GM19351 (cell line): Measurements from ENCODE around the gene PELI3.

ENCODE experiments used
- ATAC-seq: cut with Tn5 transposase; IDR thresholded peaks from one replicate; pipeline ENCODE4 v1.9.1; 2021; ENCODE audit warnings: mild to moderate bottlenecking, moderate library complexity; ENCODE audit not compliant: unreplicated experiment

Gene PELI3

DNA sequence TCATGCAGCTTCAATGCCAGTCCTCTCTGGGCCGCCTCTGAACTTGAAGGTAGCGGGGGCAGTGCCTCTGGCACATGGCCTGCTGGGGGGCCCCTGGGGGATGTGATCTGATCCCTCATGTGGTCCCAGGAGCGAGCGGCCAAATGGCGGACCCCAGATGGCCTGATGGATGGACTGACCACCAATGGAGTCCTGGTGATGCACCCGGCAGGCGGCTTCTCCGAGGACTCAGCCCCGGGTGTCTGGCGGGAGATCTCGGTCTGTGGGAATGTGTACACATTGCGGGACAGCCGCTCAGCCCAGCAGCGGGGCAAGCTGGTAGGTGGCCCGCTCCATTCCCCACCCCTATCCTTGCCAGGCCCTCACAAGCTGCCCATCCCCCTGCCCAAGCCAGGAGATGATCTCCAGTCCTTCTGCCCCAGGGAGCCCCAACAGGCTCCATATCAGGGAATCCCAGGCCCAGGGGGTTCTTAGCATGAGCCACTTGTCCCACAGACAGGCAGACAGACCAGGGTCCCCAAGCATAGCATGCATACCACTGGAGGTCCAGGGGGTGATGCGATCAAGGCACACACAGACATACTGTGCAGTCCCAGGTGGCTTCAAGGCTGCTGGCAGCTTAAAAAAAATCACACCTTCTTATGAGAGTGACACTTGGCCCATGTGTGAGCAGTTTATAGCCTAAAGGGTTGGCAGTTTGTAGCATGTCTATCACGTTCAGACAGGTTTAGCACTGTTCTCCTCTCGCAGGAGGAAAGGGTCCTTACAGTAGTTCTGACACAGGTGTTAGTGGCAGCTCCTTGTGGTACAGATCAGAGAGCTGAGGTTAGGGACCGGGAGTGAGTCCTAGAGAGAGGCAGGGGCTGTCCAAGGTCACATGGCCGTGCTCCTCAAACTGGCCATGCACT lies 7.2 kb downstream of the PELI3 start:
- ATAC-seq: no peak

DNA sequence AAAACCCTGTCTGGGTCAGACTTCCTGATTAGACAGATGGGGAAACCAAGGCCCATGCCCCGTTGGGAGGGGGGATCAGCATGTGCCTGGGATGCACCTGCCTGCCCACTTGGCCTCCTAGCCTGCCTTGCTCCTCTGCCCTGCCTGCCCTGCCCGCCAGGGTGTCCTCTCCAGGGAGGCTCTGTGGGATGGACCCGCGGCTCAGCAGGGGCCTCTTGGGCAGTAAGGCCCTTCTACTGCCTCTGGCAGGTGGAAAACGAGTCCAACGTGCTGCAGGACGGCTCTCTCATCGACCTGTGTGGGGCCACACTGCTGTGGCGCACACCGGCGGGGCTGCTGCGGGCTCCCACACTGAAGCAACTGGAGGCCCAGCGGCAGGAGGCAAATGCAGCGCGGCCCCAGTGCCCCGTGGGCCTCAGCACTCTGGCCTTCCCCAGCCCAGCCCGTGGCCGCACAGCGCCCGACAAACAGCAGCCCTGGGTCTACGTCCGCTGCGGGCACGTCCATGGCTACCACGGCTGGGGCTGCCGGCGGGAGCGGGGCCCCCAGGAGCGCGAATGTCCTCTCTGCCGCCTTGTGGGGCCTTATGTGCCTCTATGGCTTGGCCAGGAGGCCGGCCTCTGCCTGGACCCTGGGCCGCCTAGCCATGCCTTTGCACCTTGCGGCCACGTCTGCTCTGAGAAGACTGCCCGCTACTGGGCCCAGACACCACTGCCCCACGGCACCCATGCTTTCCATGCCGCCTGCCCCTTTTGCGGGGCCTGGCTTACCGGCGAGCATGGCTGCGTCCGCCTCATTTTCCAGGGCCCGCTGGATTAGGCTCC lies 8.9 kb downstream of the PELI3 start:
- ATAC-seq: no peak

DNA sequence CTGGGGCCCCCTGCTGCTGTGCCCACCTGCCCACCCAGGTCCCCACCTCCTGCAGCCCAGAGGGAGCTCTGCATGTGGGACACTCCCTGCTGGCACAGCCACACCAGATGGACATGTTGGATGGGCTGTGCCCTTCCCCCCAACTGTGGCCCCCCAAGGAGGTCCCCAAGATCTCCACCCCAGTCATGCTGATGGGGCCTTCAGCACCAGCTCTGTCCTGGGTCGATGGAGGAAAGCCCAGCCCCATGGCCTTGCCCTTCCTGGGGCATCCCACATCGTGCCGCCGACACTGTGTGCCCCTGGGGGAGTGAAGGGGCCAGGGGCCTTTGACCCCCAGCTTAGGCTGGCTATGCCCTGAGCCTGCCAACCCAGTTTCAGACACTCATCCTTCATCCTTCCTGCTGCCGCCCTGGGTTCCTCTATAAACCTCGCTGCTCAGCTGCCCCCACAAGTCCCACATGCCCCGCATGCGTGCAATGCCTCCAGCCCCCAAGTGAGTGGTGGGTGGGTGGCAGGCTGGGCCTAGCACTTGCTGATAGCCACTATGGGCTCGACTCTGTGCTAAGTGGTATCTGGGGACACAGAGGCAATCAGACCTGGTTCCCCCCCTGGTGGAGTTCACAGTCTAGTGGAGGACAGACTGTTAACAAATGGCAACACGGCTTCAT lies 9.6 kb downstream of the PELI3 start:
- no peak for ATAC-seq

DNA sequence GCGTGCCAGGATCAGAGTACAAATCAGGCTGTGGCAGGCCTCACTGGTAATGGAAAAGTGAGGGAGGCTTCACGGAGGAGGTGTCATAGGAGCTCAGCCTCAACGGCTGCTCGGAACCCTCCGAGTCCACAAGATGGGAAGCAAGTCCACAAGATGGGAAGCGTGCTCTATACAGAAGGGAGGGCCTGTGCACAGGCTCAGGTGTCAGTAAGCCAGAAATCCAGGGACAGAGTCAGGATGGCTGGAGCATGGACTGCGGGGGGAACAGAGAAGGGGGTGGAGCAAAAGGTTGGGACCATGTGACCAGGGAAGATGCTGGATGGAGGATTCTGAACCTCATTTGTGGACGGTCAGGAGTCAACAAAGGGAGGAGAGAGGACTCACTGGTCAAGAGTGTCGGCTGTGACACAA lies 10.1 kb downstream of the PELI3 start:
- ATAC-seq: no peak

DNA sequence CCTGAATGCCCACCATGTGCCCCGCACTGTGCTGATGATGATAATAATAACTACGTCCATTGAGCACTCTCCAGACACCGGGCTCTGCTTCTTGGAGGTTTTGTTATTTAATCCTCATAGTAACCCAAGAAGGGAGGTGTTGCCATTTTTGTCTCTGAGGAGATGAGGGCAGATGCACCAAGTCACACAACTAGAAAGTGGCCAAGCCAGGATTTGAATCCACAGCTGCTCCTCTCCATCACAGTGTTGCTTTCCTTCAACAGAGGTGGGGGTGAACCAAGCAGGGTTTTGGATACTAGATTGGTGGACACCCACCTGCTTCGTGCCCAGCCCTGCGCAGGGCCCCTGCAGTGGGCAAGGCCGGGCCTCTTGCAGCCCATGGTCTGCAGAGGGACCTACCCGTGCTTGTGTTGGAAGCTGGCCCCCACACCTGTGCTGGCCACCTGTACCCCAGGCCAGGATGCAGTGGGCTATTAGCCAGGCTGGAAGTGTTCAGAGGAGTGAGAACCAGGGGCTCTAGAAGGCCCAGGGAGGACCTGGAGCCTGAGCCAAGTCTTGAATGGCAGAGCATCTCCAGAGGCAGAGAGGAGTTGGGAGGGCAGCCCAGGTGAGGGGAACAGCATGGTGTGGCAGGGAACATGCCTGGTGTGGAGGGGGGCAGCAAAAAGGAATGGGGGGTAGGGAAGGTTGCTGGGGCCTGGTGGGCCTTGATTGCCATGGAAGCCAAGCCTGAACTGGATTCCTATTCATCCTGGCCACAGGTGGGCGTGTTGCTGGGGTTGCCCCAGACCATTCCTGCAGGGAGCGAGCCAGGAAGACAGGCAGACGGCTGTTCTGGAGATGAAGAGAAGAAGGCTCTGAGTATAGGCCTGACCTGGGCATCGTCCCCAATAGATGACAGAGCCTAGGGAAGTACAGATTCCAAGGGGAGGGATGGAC lies 10.8 kb downstream of the PELI3 start:
- ATAC-seq: no peak

- no peak for ATAC-seq
Observed at GRCh38 chr11:66478729-66479393, 12.2 kb downstream of the PELI3 start.

GRCh38 chr11:66479394-66480116 lies 12.8 kb downstream of the PELI3 start:
- ATAC-seq: no peak

GRCh38 chr11:66480117-66480938 lies 13.6 kb downstream of the PELI3 start, which contains the start of gene DPP3:
Gene DPP3 (plus strand): TSS chr11:66480434. CDS start chr11:66482201, 1,767 bp downstream.
- peak; percentile 93 for ATAC-seq

DNA sequence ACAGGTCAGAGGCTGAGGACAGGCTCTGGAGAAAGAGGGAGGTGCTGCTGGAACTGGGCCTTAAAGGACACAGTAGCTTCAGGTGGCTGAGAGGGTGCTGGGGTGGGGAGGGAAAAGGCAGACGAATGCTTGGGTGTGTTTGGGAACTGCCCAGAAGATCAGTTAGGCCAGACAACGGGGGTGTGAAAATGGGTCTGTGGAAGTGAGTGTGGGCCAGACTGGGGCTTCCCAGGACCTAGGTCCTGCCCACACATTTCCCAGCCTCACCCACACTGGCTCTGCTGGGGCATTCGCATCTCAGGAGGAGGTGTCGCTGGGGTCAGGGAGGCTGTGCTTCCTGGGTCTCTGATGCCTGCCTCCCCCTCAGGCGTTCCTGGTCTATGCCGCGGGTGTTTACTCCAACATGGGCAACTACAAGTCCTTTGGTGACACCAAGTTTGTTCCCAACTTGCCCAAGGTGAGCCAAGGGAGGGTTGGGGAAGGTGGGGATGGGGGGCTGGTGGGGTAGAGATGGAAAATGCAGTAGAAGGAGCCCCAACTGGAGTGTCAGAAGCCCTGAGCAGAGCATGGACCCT lies 18.2 kb downstream of the PELI3 start:
- no peak for ATAC-seq

GRCh38 chr11:66488957-66489356 lies 22.3 kb downstream of the PELI3 start:
- no peak for ATAC-seq

GRCh38 chr11:66489636-66490035 lies 22.9 kb downstream of the PELI3 start:
- ATAC-seq: no peak

- no peak for ATAC-seq
Observed at GRCh38 chr11:66491315-66491935, 24.7 kb downstream of the PELI3 start.

DNA sequence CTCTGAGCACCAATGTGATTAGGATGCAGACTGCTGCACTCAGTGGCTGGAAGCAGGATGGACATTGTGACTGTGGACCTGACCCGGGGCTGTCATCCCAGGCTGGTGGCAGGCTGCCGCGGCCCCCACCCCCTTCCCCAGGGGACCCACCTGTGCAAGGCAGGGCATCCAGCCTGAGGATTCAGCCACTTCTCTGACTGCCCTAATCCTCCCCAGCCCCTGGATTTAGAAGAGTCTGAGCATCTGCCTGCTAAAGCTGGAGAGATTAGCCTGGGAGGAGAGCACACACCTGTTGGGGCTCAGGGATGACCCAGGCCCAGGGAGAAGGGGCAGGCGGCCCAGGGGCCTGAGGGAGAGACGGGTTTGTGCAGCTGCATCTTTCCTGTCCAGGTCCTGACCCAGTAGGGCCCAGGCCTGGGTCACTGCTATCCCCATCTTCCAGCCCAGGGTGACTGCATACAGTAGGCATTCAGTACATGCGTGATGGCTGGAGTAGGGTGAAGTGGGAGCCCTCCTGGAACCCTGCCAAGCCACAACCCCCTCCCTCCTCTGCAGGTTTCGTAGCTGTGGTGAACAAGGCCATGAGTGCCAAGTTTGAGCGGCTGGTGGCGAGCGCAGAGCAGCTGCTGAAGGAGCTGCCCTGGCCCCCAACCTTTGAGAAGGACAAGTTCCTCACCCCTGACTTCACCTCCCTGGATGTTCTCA lies 25.6 kb downstream of the PELI3 start:
- ATAC-seq: no peak

GRCh38 chr11:66493130-66493529 lies 26.4 kb downstream of the PELI3 start:
- ATAC-seq: no peak

GRCh38 chr11:66494458-66494857 lies 27.8 kb downstream of the PELI3 start:
- ATAC-seq: no peak

- ATAC-seq: no peak
Observed at GRCh38 chr11:66494935-66495334, 28.2 kb downstream of the PELI3 start.

- ATAC-seq: no peak
Observed at GRCh38 chr11:66495401-66495854, 28.7 kb downstream of the PELI3 start.
